GM23248 (cell line): Measurements from ENCODE around the gene SYTL3. TPM values are rescaled to one million over a fixed set of nuclear protein-coding genes. Genes with fewer than 3 reads are reported as not detected.

ENCODE experiments used
- DNase-seq: peaks from one replicate; pipeline ENCODE4 v3.0.0-alpha.2; 2015
- H2AFZ ChIP-seq: fragments of 200-600 bp; sonication (generic); 2 replicates; pipeline ENCODE4 v1.6.1; 2016; ENCODE audit warnings: antibody characterized with exemption
- H3F3A ChIP-seq: fragments of 200-600 bp; sonication (generic); 2 replicates; pipeline ENCODE4 v1.6.1; 2016; ENCODE audit warnings: mild to moderate bottlenecking, antibody characterized with exemption, mixed run types; ENCODE audit not compliant: insufficient read depth
- H3K27ac ChIP-seq: fragments of 200-600 bp; sonication (generic); 2 replicates; pipeline ENCODE4 v1.5.1; 2016; ENCODE audit warnings: mild to moderate bottlenecking
- H3K27me3 ChIP-seq: fragments of 200-600 bp; sonication (generic); replicated peaks from 2 replicates; pipeline ENCODE4 v1.6.1; 2016; ENCODE audit warnings: mild to moderate bottlenecking; ENCODE audit not compliant: insufficient read depth
- H3K36me3 ChIP-seq: fragments of 200-600 bp; sonication (generic); 2 replicates; pipeline ENCODE4 v1.6.1; 2016; ENCODE audit warnings: low read depth, mild to moderate bottlenecking
- H3K4me1 ChIP-seq: fragments of 200-600 bp; sonication (generic); 2 replicates; pipeline ENCODE4 v1.6.1; 2016; ENCODE audit warnings: mild to moderate bottlenecking; ENCODE audit not compliant: insufficient read depth
- H3K4me2 ChIP-seq: fragments of 200-600 bp; sonication (generic); one replicate; pipeline ENCODE4 v1.6.1; 2016; ENCODE audit warnings: mild to moderate bottlenecking; ENCODE audit not compliant: unreplicated experiment
- H3K4me3 ChIP-seq: fragments of 200-600 bp; sonication (generic); 2 replicates; pipeline ENCODE4 v1.5.1; 2016; ENCODE audit warnings: mild to moderate bottlenecking
- H3K79me2 ChIP-seq: fragments of 200-600 bp; sonication (generic); 2 replicates; pipeline ENCODE4 v1.6.1; 2016; ENCODE audit warnings: mild to moderate bottlenecking; ENCODE audit not compliant: insufficient read depth
- H3K9ac ChIP-seq: fragments of 200-600 bp; sonication (generic); 2 replicates; pipeline ENCODE4 v1.6.1; 2016; ENCODE audit warnings: mild to moderate bottlenecking
- H3K9me2 ChIP-seq: fragments of 200-600 bp; sonication (generic); 2 replicates; pipeline ENCODE4 v1.6.1; 2016; ENCODE audit warnings: mixed run types, mild to moderate bottlenecking, moderate library complexity; ENCODE audit not compliant: insufficient read depth
- H3K9me3 ChIP-seq: fragments of 200-600 bp; sonication (generic); one replicate; pipeline ENCODE4 v1.6.1; 2017; ENCODE audit warnings: low read depth
- H4K20me1 ChIP-seq: fragments of 200-600 bp; sonication (generic); 2 replicates; pipeline ENCODE4 v1.6.0; 2016; ENCODE audit not compliant: insufficient read depth
- EZH2 ChIP-seq: fragments of 200-600 bp; sonication (generic); IDR thresholded peaks from 2 replicates; pipeline ENCODE4 v1.6.1; 2018; ENCODE audit warnings: antibody characterized with exemption, mild to moderate bottlenecking; ENCODE audit not compliant: insufficient read depth, poor library complexity, severe bottlenecking
- EZH2phosphoT487 ChIP-seq: fragments of 200-600 bp; sonication (generic); IDR thresholded peaks from 2 replicates; pipeline ENCODE4 v1.6.1; 2018; ENCODE audit warnings: antibody characterized with exemption, moderate library complexity, mild to moderate bottlenecking, low read depth; ENCODE audit not compliant: insufficient read depth
- WGBS, 2 experiments: methylation state at CpG; one replicate each; pipeline ENCODE4 v1.1.6; 2015 to 2017; ENCODE audit warnings: low lambda C conversion rate in 2 of 2, low coverage in 1 of 2; ENCODE audit errors: missing lambda C conversion rate in 2 of 2; 5-methylcytosine and 5-hydroxymethylcytosine counted together
- in situ Hi-C: fragments of 300-500 bp; cut with MboI; formaldehyde crosslinking; loops from 2 replicates; pipeline ENCODE4 v1.15.0; 2020
- polyA plus RNA-seq: library from polyadenylated mRNA; unstranded; fragments of >200 nt; fragmentation: Nextera tagmentation; extraction: Ambion mirVana; gene quantifications from 2 replicates; pipeline ENCODE4 v1.2.1, GENCODE V29; 2016
- total RNA-seq: library from RNA; depleted of rRNA; stranded (reverse); fragments of >200 nt; shearing (Covaris generic); gene quantifications from 2 replicates; pipeline ENCODE4 v1.2.3, GENCODE V29; 2014

The SYTL3 gene
- total and polyA plus RNA-seq, 2 experiments from 2014 or later: 2.1 to 2.3 TPM

- Histone ChIP-seq H3K4me3 (no peak overlapping the region), H3K9me2 (no peaks in the 10 kb centered on the region), H3K4me1 (peaks cover 8% of the 10 kb centered on the region; the same call in 1 of the 2 replicates), H3K27me3 (no peaks in the 10 kb centered on the region), H3K79me2 (no peaks in the 10 kb centered on the region), H3K27ac (no peak overlapping the region), H3F3A (no peaks in the 10 kb centered on the region), H3K9ac (no peak overlapping the region), H2AFZ (no peak overlapping the region), H3K4me2 (no peak overlapping the region), H3K9me3 (no peaks in the 10 kb centered on the region), H4K20me1 (no peaks in the 10 kb centered on the region), H3K36me3 (no peaks in the 10 kb centered on the region)
- 77 to 79% methylated on average over 11 of the region's 11 CpGs for WGBS, 2 experiments
- no peak for DNase-seq
- in situ Hi-C loops: no loop called here
- TF ChIP-seq EZH2phosphoT487: no peak
- TF ChIP-seq EZH2: no peak
Observed at GRCh38 chr6:158663625-158664165, 13.8 kb downstream of the SYTL3 start.

- H3K9me2 ChIP-seq: no peaks in the 10 kb centered on the region
- no peaks in the 10 kb centered on the region for H3K9me3 ChIP-seq
- no peaks in the 10 kb centered on the region for H3K79me2 ChIP-seq
- no peak overlapping the region for H3K27ac ChIP-seq
- no peak overlapping the region for H3K4me2 ChIP-seq
- DNase-seq: no peak
- peaks cover 8% of the 10 kb centered on the region; the same call in 1 of the 2 replicates for H3K4me1 ChIP-seq
- TF ChIP-seq EZH2: no peak
- TF ChIP-seq EZH2phosphoT487: no peak
- no peaks in the 10 kb centered on the region for H3K27me3 ChIP-seq
- no peaks in the 10 kb centered on the region for H4K20me1 ChIP-seq
- no peaks in the 10 kb centered on the region for H3F3A ChIP-seq
- H3K9ac ChIP-seq: no peak overlapping the region
- no peak overlapping the region for H3K4me3 ChIP-seq
- 97 to 99% methylated on average over 14 to 18 of the region's 18 CpGs for WGBS, 2 experiments
- no peak overlapping the region for H2AFZ ChIP-seq
- in situ Hi-C loops: no loop called here
- no peaks in the 10 kb centered on the region for H3K36me3 ChIP-seq
Observed at GRCh38 chr6:158665332-158665731, 15.5 kb downstream of the SYTL3 start.

GRCh38 chr6:158666628-158667359 is 16.9 kb downstream of the SYTL3 start:
- WGBS, 2 experiments: 85 to 87% methylated on average over 14 of the region's 14 CpGs
- Histone ChIP-seq H3K4me2 (no peak overlapping the region), H3K9me3 (no peaks in the 10 kb centered on the region), H3K4me1 (peaks cover 8% of the 10 kb centered on the region; the same call in 1 of the 2 replicates), H2AFZ (no peak overlapping the region), H3K9me2 (no peaks in the 10 kb centered on the region), H3K4me3 (no peak overlapping the region), H3F3A (no peaks in the 10 kb centered on the region), H4K20me1 (no peaks in the 10 kb centered on the region), H3K36me3 (no peaks in the 10 kb centered on the region), H3K79me2 (no peaks in the 10 kb centered on the region), H3K27ac (no peak overlapping the region), H3K27me3 (no peaks in the 10 kb centered on the region), H3K9ac (no peak overlapping the region)
- in situ Hi-C loops: no loop called here
- DNase-seq: peak; percentile 60
- no peak for TF ChIP-seq EZH2phosphoT487
- no peak for TF ChIP-seq EZH2

GRCh38 chr6:158667360-158667981 is 17.6 kb downstream of the SYTL3 start:
- Histone ChIP-seq H3K79me2 (no peaks in the 10 kb centered on the region), H3K4me1 (peaks cover 8% of the 10 kb centered on the region; the same call in 1 of the 2 replicates), H3K36me3 (no peaks in the 10 kb centered on the region), H3K9ac (no peak overlapping the region), H2AFZ (no peak overlapping the region), H3K4me2 (no peak overlapping the region), H3K4me3 (no peak overlapping the region), H3K27me3 (no peaks in the 10 kb centered on the region), H3F3A (no peaks in the 10 kb centered on the region), H3K27ac (no peak overlapping the region), H3K9me3 (no peaks in the 10 kb centered on the region), H3K9me2 (no peaks in the 10 kb centered on the region), H4K20me1 (no peaks in the 10 kb centered on the region)
- TF ChIP-seq EZH2 (no peak), EZH2phosphoT487 (no peak)
- no peak for DNase-seq
- 89 to 91% methylated on average over 8 of the region's 8 CpGs for WGBS, 2 experiments
- in situ Hi-C loops: no loop called here
